Measurements from ENCODE around the gene CPT1B.

CPT1B gene

DNA sequence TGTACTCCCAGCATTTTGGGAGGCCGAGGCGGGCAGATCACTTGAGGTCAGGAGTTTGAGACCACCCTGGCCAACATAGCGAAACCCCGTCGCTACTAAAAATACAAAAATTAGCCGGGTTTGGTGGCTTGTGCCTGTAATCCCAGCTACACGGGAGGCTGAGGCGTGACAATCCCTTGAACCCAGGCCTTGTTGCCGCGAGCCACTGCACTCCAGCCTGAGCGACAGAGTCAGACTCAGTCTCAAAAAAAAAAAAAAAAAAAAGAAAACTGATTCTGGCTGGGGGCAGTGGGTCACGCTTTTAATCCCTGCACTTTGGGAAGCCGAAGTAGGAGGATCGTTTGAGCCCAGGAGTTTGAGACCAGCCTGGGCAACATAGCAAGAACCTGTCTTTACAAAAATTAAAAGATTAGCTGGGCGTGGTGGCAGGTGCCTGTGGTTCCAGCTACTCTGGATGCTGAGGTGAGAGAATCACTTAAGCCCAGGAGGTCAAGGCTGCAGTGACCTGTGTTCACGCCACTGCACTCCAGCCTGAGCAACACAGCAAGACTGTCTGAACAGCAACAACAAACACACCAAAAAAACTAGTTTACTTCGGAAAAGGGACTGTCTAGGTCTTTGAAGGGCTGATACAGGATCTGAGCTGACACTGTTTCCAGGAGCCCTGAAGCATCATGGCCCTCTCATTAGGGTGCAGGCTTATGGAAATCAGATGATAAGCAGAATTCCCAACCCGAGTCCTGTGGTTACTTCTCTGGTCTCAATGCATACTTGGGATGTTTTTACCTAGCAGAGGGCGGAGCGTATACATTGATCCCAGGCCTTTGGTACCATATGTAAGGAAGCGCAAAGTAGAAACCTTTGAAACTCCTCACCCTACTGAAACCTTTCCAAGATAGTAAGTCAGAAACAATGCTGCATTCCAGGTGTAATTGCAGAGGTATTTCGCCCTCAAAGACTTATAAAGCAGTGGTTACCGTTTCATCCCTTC lies 6.2 kb upstream of the CPT1B start:
- no peak for DNase-seq

DNA sequence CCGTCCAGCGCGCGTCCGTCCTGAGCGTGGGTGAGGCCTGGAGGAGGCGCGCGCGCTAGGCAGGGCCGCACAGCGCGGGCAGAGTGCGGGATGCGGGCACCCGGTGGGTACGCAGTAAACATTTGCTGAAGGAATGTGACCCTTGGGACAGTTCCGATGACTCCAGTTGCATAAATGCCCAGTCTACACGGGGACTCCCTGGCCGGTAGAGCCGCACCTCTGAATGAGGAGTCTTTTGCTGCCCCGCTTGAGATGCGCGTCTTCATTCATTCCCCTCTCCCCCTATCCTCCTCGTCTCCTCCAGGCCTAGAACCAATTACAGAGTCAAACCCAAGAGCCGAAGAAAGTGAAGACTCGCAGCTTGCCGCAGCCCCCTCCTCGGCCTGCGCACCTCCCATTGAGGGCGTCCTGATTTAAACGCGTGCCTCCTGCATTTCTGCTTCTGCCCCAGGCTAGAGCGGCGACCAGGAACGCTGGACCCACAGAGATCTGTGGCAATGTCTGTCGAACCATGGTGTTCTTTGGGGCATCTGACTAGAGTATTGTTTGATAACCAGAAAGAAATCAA lies 5.2 kb upstream of the CPT1B start:
- DNase-seq: no peak

GRCh38 chr22:50582493-50583293 lies 4.5 kb upstream of the CPT1B start, which contains the start of gene CHKB:
CHKB (minus strand) TSS chr22:50582849; CDS start chr22:50582781, 68 bp downstream.
- peak; percentile 99 for DNase-seq

DNA sequence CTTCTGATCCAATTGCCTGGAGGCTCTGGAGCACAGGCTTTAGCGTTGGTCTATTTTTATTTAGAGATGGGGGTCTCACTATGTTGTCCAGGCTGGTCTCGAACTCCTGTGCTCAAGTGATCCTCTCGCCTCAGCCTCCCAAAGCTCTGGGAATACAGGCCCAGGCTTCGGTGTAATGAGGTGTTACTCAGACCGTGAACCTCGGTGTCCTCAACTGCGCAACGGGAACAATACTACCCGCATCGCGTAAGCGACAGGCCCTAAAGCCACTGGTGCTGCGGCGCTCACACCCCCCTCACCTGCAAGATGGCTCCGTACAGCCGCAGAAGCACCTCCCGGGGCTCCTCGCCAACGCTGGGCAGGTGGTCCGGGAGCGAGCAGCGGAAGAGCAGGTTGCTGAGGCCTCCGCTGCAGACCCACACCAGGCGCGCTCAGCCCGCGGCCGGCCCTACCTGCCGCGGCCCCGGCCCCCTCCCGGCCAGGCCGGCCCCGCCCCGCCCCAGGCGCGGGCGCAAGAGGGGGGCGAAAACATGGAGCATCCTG lies 3.8 kb upstream of the CPT1B start:
- peak; percentile 49 for DNase-seq

- DNase-seq: no peak
Observed at GRCh38 chr22:50581031-50581949, 3.1 kb upstream of the CPT1B start.

- no peak for DNase-seq
Observed at GRCh38 chr22:50579752-50580151, 1.5 kb upstream of the CPT1B start.

DNA sequence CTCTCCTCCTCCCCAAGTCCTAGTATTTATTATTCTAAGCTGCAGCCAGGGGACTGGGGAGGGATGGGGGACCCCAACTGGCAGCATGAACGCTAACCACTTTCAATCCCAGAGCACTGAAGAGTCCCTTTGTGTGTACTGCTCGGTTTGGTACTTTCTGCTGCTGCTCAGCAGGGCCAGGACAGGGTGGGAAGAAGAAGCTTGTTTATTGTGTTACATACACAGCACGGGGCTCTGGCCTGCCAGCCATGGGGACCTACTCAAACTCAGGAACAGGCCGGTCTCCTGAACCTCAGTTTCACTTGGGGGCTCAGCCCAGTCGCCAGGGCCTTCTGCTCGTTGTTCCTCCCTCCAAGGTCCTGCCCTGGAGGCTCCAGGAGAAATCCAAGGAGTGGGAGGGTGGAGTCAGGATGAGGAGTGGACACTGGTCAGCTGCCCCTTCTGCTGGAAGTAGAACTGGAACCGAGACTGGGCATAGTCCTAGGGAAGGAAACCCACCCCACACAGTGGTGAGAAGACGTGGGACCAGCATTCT lies 616 bp upstream of the CPT1B start:
- no peak for DNase-seq

DNA sequence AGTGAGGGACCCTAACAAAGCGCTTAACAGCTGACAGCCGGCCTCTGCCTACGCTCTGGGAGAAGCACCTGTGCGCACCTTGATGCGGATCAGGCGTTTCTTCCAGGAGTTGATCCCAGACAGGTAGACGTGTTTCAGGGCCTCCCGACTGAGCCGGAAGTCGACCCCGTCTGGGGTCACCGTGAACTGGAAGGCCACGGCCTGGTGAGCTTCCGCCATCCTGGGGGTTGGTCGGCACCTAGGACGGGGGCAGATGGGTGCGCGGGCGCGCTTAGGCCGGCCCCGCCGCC lies 585 bp downstream of the CPT1B start:
- no peak for DNase-seq

DNA sequence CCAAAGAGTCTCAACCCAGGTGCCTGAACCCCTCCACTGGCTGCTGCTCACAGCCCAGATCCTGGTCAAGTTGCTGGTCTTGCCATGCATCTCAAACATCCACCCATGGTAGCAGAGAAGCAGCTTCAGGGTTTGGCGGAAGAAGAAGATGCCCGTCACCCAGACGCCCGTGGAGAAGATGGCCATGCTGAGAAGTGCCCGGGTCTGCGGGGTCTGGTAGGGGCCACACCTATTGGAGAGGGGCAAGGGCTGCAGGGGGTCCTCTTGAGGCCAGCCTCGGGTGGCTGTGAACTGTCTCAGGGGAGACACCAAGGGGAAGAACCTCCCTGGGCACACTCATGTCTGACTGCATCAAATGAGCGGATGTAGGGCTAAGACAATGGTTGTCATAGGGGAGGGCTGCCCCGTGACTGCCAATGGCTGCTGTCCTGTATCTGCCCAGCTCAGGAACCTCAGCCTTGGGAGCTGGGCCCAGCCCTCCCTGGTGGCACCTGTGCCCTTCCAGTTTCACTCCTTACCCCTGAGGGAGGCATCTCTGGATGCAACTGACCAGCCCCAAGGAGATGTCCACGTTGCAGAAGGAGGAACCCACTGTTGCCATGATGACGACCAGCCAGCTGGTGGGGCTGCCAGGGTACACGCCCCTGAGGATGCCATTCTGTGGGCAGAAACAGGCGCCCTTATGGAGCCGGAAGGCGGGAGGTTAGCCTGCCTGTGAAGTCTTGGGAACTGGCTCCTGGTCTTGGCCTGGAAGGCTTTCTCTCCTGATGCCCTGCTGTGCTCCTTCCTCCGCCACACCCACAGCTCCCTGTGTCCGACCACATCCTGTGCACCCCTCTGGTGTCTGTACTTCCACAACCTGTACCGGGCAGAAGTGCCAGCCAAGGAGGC lies 1.2 kb downstream of the CPT1B start:
- DNase-seq: no peak

DNA sequence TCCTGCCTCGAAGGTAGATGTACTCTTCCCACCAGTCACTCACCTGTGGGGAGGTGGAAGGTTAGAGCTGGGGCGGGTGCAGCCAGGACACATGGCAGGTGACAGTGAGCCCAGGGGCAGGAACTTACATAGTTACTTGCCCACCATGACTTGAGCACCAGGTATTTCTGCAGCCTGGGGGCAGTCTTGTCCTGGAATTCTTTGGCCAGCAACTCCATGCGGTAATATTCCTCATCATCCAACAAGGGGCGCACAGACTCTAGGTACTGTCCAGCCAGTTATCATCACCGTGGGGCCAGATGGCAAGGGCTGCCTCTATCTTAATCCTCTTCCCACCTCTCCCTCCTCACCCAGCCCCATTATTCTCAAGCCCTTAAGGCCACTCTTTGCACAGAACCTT lies 2.2 kb downstream of the CPT1B start:
- peak; percentile 36 for DNase-seq

DNA sequence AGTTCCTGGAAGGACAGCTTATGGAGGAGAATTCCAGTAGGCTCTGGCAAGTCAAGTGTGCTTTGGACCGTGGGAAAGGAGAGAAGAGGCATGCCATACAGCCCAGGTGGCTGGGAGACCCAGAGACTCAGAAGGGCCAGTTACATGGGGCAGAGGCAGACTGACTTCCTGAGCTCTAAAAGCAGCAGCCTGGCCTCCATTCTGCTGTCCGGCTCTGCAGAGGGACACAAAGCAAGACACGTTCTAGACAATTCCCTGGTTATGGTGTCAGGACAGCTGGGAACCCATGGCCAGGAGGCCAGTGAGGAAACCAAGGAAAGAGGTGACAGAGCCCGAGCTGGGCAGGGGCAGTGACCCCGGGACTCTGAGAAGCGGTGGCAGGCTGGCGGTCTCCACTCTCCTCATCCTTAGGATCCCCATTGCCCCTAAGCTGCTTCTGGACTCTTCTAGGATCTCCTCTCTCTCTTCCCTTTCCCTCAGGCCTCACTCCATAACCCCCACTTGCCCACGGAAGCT lies 2.7 kb downstream of the CPT1B start:
- no peak for DNase-seq

DNA sequence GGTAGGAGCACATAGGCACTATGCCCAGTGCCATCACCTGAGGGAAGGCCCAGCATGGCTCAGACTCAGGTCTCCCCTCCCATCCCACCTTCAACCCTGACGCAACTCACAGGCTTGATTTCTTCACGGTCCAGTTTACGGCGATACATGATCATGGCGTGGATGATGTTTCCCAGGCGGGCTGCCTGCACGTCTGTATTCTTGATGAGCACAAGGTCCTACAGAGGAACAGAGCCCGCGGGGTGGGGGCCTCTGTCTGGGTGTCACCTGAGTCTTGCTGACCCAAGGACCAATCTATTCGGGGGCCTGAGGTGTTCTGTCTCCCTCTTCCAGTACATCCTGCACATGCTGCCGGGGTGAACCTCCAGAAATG lies 3.9 kb downstream of the CPT1B start:
- no peak for DNase-seq

- no peak for DNase-seq
Observed at GRCh38 chr22:50573491-50574382, 4.5 kb downstream of the CPT1B start.

DNA sequence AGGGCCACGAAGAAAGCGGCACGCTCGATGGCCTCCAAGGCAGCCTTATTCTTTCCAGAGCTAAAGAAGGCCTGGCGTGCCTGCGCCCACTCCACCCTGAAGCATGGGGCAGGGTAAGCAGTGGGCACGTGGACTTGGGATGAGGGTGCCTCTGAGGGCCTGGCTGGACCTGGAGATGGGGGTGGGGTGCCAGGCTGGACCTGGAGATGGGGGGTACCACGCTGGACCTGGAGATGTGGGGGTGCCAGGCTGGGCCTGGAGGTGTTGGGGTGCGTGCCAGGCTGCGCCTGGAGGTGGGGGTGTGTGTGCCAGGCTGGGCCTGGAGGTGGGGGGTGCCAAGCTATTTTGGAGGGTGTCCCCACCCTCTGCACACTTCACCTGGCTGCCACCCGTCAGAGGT lies 5.3 kb downstream of the CPT1B start:
- DNase-seq: no peak

DNA sequence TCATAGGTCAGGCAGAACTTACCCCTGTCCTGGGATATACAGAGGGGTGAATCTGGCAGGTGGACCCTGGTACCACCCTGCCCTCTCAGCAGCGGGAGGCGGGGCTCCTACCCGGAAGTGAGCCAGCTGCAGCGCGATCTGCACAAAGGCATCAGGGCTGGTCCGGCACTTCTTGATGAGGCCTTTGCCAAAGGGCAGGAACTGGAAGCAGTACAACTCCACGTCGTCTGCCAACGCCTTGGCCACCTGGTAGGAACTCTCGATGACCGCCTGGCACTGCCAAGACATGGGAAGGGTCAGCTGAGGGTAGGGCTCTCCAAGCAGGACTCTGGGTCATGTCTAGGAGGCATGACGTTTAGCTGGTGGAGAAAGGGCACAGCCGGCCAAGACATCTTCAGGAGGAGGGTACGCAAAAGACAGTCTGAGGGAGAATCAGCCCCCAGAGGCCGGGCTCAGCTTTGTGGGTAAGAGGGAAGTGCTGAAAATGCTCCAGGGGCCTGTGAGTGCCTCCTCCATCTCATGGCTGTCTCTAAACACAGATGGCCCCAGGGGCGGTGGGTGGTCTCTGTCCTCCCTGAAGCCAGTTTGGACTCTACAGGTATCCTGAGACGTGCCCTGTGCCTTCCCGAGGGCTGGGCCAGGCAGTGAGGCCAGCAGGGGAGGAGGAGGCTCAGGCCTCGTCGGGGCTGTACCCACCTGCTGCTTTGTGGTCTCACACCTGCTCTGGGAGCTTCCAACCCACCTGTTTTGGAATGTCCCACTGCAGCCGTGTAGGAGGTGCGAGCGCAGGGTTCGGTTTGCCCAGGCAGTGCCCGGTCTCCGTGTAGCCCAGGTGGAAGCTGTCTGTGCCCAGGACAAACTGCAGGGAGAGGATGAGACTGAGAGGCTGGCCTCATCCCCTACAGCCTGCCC lies 6.7 kb downstream of the CPT1B start:
- no peak for DNase-seq

DNA sequence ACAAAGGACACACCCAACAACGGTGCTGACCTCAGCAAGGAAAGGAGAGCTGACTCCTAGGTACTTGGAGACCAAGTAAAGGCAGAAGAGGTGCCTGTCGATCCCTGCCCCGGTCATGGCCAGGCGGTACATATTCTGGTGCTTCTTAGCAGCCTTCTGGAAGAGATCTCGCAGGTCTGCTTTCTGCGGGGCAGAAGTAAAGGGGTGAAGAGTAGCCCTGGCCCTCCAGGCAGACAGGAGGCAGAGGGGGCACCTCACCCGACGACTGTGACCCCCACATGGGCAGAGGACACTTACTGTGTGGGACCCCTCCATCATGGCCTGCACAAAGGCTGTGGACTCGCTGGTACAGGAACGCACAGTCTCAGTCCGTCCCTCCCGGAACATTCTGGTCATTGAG lies 7.4 kb downstream of the CPT1B start:
- DNase-seq: no peak

- DNase-seq: no peak
Observed at GRCh38 chr22:50569896-50570535, 8.2 kb downstream of the CPT1B start.

DNA sequence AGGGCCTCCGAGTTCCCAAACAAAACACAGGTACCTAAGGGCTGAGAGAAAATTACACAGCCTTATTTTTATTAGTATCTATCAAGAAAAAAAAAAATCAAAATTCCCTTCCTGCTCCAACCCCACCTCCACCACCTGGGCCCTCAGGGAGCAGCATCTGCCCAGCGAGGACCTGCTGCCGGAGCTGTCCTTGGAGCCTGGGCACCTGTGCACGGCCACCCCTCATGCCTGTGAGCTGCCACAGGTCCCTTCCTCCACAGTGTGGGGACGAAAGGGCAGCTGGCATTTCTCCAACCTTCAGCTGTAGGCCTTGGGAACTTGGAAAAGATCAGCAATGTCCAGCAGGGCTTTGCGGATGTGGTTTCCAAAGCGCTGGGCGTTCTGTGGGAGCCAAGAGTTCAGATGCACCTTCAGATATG lies 9.2 kb downstream of the CPT1B start:
- no peak for DNase-seq

Measured in RPMI8226 (cell line).